Right cardiac atrium (tissue), 5 donors: Measurements from ENCODE around the gene MAD1L1. TPM values are rescaled to one million over a fixed set of nuclear protein-coding genes. Genes with fewer than 3 reads are reported as not detected.

ENCODE experiments used
- ATAC-seq, 2 donors: fragments of 200-7000 bp; cut with Tn5 transposase; one replicate each; pipeline versions ENCODE4 v1.8.0 to v1.9.1; 2020; ENCODE audit warnings: moderate library complexity in 2 of 2, mild to moderate bottlenecking in 1 of 2
- DNase-seq, 3 donors: peaks; one replicate each; pipeline ENCODE4 v3.0.0-alpha.2; 2020
- H3K27ac ChIP-seq: one replicate; pipeline ENCODE4 v1.5.1; 2013; ENCODE audit warnings: mild to moderate bottlenecking, low read length, control low read depth, moderate library complexity
- H3K27me3 ChIP-seq: one replicate; pipeline ENCODE4 v1.6.1; 2013; ENCODE audit not compliant: control insufficient read depth, insufficient read depth
- H3K4me1 ChIP-seq: one replicate; pipeline ENCODE4 v1.6.1; 2013; ENCODE audit warnings: low read length; ENCODE audit not compliant: control insufficient read depth, insufficient read depth
- H3K4me3 ChIP-seq: one replicate; pipeline ENCODE4 v1.5.1; 2013; ENCODE audit warnings: low read length, control low read depth
- H3K9me3 ChIP-seq: one replicate; pipeline ENCODE4 v1.6.1; 2013; ENCODE audit warnings: low read length; ENCODE audit not compliant: control insufficient read depth
- WGBS: extraction: QIAGEN DNeasy Blood & Tissue Kit; methylation state at CpG from one replicate; pipeline ENCODE4 v1.1.7; 2013; 5-methylcytosine and 5-hydroxymethylcytosine counted together
- intact Hi-C, 4 donors: fragments of 100-400 bp; cut with DNase I; formaldehyde crosslinking; loops; one replicate each; pipeline versions ENCODE4 v1.11.0 to v1.14.0; 2022 to 2023
- polyA plus RNA-seq: library from polyadenylated mRNA; stranded (reverse); fragments of 200-250 nt; gene quantifications from one replicate; pipeline ENCODE4 v1.2.3, GENCODE V29; 2013
- total RNA-seq, 4 donors: library from RNA; stranded (reverse); fragmentation: NEBNext Ultra II Directional; extraction: Animal tissue kit (Norgen Biotek cat#: 25700); gene quantifications; one replicate each; pipeline ENCODE4 v1.2.1, GENCODE V29; 2021
- donor health status: healthy with polysubstance abuse.
- donor health status: DM: no; HTN: yes; CAD: no.
- donor health status: DM: no; HTN: no; CAD: no.
- donor health status: DM: no; HTN: yes; CAD: no; lungs with severe emphysema.
- donor health status: DM: yes; HTN: yes; CAD: no.

The MAD1L1 gene
- total and polyA plus RNA-seq, 5 donors: 15.3 to 41.0 (median 33.7) TPM

DNA sequence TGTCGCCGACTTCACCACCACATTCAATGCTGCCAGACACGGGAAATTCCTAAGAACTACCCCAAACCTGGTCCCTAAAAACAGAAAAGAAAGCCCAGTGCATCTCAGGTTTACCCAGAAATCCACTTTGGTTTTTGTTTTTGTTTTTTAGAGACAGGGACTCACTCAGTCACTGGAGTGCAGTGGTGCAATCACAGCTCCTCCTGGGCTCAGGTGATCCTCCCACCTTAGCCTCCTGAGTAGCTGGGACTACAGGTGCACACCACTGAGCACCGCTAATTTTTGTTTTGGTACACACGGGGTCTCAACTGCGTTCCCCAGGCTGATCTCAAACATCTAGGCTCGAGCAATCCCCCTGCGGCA, 22.8 kb downstream of the MAD1L1 start:
- DNase-seq (peak in 1 of 3 donors; percentile 32), ATAC-seq (no peak)
- H3K4me1 ChIP-seq: peaks cover 4% of the 10 kb centered on the region
- H3K27me3 ChIP-seq: no peaks in the 10 kb centered on the region
- no peak overlapping the region for H3K27ac ChIP-seq
- H3K9me3 ChIP-seq: no peaks in the 10 kb centered on the region
- intact Hi-C loops: loop anchor here (10.0 kb wide), 5 partner anchors 105 to 635 kb away; partner anchors contain the start of gene PSMG3 (in 2 of the 4)
- no peak overlapping the region for H3K4me3 ChIP-seq
- 90% methylated on average over 8 of the region's 8 CpGs for WGBS

GRCh38 chr7:2209146-2209960, 23.4 kb downstream of the MAD1L1 start:
- Histone ChIP-seq H3K27ac (no peak overlapping the region), H3K9me3 (no peaks in the 10 kb centered on the region), H3K27me3 (no peaks in the 10 kb centered on the region), H3K4me3 (no peak overlapping the region), H3K4me1 (peaks cover 2% of the 10 kb centered on the region)
- WGBS: 48% methylated on average over 21 of the region's 21 CpGs
- ATAC-seq: peak; percentile 58 to 75
- intact Hi-C loops: loop anchor here in 3 of 4 donors (10.0 kb wide), 4 partner anchors 105 to 635 kb away; partner anchors contain the start of gene PSMG3 (in 1 of the 3)
- DNase-seq: peak; percentile 77 to 90 (median 90)

DNA sequence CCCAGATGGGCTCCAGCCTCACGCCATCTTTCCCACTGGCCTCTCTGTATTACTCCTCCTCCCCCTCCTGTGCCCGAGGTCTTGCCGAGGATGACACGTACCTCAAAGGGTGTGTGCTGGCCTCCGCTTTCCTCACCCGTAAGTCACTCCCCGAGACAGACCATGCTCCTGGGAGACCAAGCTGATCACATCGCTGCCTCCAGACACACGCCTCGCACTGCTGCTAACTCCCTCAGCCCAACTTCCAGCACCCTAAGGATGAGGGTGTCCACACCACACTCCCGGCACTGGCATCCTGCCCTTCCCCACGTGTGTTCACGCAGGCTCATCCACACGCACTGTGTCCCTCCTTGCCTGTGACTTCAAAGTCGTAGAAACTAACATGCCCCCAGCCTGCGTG, 24.0 kb downstream of the MAD1L1 start:
- DNase-seq (no peak), ATAC-seq (no peak)
- 90% methylated on average over 16 of the region's 16 CpGs for WGBS
- Histone ChIP-seq H3K27ac (no peak overlapping the region), H3K4me3 (no peak overlapping the region), H3K27me3 (no peaks in the 10 kb centered on the region), H3K4me1 (no peaks in the 10 kb centered on the region), H3K9me3 (no peaks in the 10 kb centered on the region)
- intact Hi-C loops: loop anchor here in 3 of 4 donors (10.0 kb wide), 4 partner anchors 104 to 634 kb away; partner anchors contain the start of gene PSMG3 (in 1 of the 3)

- Histone ChIP-seq H3K27ac (no peak overlapping the region), H3K27me3 (no peaks in the 10 kb centered on the region), H3K4me3 (no peak overlapping the region), H3K4me1 (no peaks in the 10 kb centered on the region), H3K9me3 (no peaks in the 10 kb centered on the region)
- DNase-seq: no peak
- intact Hi-C loops: loop anchor here in 3 of 4 donors (10.0 kb wide), 4 partner anchors 100 to 630 kb away; partner anchors contain the start of gene PSMG3 (in 1 of the 3)
- no peak for ATAC-seq
- WGBS: 91% methylated on average over 16 of the region's 16 CpGs
These were observed 27.5 kb downstream of the MAD1L1 start for GRCh38 chr7:2205036-2205780.

GRCh38 chr7:2204446-2204845, 28.3 kb downstream of the MAD1L1 start:
- Histone ChIP-seq H3K27ac (no peak overlapping the region), H3K27me3 (no peaks in the 10 kb centered on the region), H3K9me3 (no peaks in the 10 kb centered on the region), H3K4me1 (no peaks in the 10 kb centered on the region), H3K4me3 (no peak overlapping the region)
- 97% methylated on average over 11 of the region's 11 CpGs for WGBS
- ATAC-seq (no peak), DNase-seq (no peak)
- intact Hi-C loops: loop anchor here in 3 of 4 donors (10.0 kb wide), 4 partner anchors 100 to 630 kb away; partner anchors contain the start of gene PSMG3 (in 1 of the 3)

- H3K4me1 ChIP-seq: no peaks in the 10 kb centered on the region
- H3K4me3 ChIP-seq: no peak overlapping the region
- H3K9me3 ChIP-seq: no peaks in the 10 kb centered on the region
- ATAC-seq (no peak), DNase-seq (peak in 1 of 3 donors; percentile 43)
- 47% methylated on average over 13 of the region's 13 CpGs for WGBS
- intact Hi-C loops: loop anchor here in 3 of 4 donors (10.0 kb wide), 4 partner anchors 99 to 629 kb away; partner anchors contain the start of gene PSMG3 (in 1 of the 3)
- H3K27ac ChIP-seq: no peak overlapping the region
- no peaks in the 10 kb centered on the region for H3K27me3 ChIP-seq
These were observed 28.9 kb downstream of the MAD1L1 start for GRCh38 chr7:2203766-2204300.

GRCh38 chr7:2202901-2203765, 29.6 kb downstream of the MAD1L1 start:
- H3K4me1 ChIP-seq: no peaks in the 10 kb centered on the region
- intact Hi-C loops: loop anchor here in 3 of 4 donors (10.0 kb wide), 4 partner anchors 98 to 628 kb away; partner anchors contain the start of gene PSMG3 (in 1 of the 3)
- no peak overlapping the region for H3K27ac ChIP-seq
- DNase-seq (peak in 2 of 3 donors; percentile 42 to 50), ATAC-seq (no peak)
- WGBS: 75% methylated on average over 20 of the region's 20 CpGs
- H3K4me3 ChIP-seq: no peak overlapping the region
- H3K9me3 ChIP-seq: no peaks in the 10 kb centered on the region
- no peaks in the 10 kb centered on the region for H3K27me3 ChIP-seq

- peak in 1 of 3 donors; percentile 23 for DNase-seq
These were observed 30.4 kb downstream of the MAD1L1 start for GRCh38 chr7:2202361-2202761.

DNA sequence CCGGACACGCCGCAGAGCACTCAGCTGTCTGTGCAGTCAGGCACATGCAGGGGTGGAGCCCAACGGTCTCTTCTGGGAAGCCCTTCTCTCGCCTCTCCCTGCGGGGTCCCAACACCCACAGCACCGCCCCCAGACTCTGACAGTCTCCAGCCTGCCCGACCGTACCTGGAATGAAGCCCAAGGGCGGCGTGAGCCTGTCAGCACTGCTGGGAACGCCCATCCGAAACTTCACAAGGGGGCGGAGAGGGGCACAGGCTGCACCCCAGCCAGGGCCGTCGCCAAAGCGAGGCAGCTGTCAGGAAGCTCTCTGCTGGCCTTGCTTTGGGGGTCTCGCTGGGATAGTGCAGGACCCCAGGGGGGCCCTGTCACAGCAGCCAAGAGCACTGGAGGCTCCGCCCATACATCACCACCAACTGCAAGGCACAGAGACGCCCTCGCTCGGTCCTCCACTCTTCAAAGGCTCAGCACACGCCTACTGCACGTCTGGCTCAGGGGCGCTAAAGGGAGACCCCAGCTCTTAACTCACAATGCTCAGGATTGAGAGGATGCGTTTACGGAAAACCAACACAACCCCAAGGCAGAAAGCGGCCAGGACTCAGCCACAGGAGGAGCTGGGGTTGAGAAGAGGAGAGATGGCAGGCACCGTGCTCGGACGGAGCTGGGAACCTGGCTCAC, 30.9 kb downstream of the MAD1L1 start:
- Histone ChIP-seq H3K27me3 (no peaks in the 10 kb centered on the region), H3K4me1 (peaks cover 6% of the 10 kb centered on the region), H3K4me3 (no peak overlapping the region), H3K9me3 (no peaks in the 10 kb centered on the region), H3K27ac (no peak overlapping the region)
- intact Hi-C loops: loop anchor here in 3 of 4 donors (10.0 kb wide), 4 partner anchors 97 to 627 kb away; partner anchors contain the start of gene PSMG3 (in 1 of the 3)
- ATAC-seq (no peak), DNase-seq (peak; percentile 43 to 64 (median 58))
- WGBS: 78% methylated on average over 31 of the region's 31 CpGs

More at GRCh38 chr7:2202361-2202761, 30.4 kb downstream of the MAD1L1 start:
- no peak overlapping the region for H3K27ac ChIP-seq
- no peak for ATAC-seq
- no peaks in the 10 kb centered on the region for H3K27me3 ChIP-seq
- WGBS: 94% methylated on average over 14 of the region's 14 CpGs
- no peaks in the 10 kb centered on the region for H3K9me3 ChIP-seq
- intact Hi-C loops: loop anchor here in 3 of 4 donors (10.0 kb wide), 4 partner anchors 98 to 628 kb away; partner anchors contain the start of gene PSMG3 (in 1 of the 3)
- H3K4me3 ChIP-seq: no peak overlapping the region
- peaks cover under 1% of the 10 kb centered on the region for H3K4me1 ChIP-seq
